ENCODE data around the gene TNNI3.

GRCh38 chr19:55111238-55111831 lies 46.2 kb downstream of the TNNI3 start:
- TF ChIP-seq CTCF (IDR thresholded peaks at IDR 0.05) (no peak), POLR2A (IDR thresholded peaks at IDR 0.05; ENCODE audit: low read depth) (no peak), POLR2AphosphoS5 (IDR thresholded peaks at IDR 0.05) (peak in 1 of 2 donors; percentile 49), EP300 (IDR thresholded peaks at IDR 0.05) (no peak)

Data from esophagus muscularis mucosa (tissue), 4 donors.